Kasumi-1 (cell line): ENCODE measurements around the gene METTL27.

ENCODE experiments used
- DNase-seq, 2 experiments: peaks; one replicate each; lab custom pipeline; 2025; lab: John Stamatoyannopoulos, UW

METTL27 gene

DNA sequence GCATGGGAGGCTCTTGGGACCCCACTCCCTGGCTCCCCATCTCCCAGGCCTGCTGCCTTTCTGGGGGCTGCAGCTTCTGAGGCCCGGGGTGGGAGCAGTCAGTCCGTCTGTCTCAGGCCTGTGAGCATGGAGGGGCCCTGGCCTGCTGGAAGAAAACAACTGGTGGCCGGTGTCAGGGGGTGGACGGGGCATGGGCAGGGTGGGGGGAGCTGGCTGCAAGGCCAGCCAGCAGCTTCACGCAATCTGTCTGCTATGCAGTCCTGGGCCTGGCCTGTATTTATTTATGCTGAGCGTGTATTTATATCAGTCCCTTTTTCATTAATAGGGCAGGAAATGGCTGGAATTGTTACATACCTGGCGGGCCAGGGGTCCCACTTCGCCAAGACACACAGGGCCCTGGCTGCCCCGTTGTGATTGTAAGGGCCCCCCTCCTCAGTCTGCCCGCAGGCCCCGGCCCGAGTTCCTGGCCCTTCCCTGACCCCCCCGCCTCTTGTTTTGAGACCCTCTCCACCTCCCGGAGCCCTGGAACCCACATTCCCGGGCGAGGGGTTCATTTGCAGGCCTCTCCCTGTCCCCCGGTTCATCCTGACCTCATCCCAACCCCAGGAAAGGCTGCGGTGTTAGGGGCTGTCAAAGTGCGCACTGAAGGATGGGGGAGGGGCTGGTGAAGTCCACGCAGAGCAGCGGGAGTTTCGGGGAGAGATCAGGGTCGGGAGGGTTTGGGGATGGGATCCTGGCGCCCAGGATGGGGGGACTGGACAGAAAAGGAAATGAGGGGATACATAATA is 26.9 kb upstream of the METTL27 start:
- DNase-seq = no peak

DNA sequence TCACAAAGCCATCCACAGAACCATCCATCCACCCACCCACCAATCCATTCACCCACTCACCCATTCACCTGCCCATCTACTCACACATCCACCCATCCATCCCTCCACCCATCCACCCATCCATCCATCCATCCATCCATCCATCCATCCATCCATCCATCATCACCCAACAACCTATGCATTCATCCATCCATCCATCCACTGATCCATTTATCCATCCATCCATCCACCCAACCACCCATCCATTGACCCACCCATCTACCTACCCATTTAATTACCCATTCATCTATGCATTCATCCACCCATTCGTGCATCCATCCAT is 24.1 kb upstream of the METTL27 start:
- DNase-seq = no peak

DNA sequence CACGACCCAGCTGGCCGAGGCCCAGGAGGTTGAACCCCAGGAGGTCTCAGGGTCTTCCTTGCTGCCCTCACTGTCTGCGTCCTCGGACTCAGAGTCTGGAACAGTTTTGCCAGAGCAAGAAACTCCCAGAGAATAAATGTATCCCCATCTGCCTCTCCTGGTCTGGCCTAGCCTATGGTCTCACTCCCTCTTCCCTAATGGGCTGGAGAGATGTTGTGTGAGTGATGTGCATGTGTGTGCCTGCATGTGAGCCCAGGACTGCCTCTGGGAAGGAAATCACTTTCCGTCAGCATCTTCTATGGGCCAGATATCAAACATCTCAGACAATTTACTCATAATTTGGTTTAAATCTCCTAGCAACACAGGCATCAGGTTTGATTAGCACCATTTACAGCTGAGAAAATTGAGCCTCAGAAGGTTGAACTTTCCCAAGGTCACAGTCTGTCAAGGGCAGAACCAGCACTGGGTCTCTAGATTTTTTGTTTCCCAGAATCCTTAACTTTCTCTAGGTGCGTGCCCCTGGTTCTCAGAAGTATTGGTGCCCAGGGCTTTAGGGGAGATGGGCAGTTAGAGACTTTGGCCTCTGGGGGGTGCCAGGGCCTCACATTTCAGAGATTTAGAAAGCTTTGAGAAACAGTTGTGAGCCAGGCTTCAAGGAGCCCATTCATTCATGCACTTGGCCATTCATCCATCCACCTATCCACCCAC is 23.6 kb upstream of the METTL27 start:
- DNase-seq = peak; percentile 43 to 70

DNA sequence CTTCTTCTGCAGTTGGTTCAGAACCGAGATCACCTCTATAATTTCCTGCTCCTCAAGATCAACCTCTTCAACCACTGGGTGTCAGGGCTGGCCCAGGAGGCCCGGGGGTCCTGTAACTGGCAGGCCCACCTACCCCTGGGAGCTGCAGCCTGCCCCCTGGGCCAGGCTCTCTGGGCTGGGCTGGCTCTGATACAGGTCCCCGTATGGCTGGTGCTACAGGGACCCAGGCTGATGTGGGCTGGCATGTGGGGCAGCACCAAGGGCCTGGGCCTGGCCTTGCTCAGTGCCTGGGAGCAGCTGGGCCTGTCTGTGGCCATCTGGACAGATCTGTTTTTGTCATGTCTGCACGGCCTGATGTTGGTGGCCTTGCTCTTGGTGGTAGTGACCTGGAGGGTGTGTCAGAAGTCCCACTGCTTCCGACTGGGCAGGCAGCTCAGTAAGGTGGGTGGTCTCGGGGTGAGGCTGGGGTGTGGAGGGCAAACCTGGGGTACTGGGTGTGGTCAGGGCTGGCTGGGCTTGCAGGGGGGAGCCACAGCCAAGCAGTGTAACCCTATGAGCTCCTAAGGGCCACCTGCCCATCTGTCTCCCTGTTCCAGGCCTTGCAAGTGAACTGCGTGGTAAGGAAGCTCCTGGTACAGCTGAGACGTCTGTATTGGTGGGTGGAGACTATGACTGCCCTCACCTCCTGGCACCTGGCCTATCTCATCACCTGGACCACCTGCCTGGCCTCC is 22.8 kb upstream of the METTL27 start:
- DNase-seq = no peak

DNA sequence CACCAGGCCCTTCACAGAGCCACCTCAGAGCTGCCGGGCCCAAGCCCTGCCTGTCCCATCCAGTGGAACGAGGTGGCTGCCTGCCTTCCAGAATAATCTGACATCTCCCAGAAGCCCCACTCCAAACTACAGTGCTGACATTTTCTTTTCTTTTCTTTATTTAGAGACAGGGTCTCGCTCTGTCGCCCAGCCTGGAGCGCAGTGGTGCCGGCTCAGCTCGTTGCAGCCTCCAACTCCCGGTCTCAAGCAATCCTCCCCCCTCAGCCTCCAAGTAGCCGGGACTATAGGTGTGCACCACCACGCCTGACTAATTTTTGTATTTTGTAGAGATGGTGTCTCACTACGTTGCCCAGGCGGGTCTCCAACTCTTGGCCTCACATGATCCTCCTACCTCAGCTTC is 19.0 kb upstream of the METTL27 start:
- DNase-seq = no peak

DNA sequence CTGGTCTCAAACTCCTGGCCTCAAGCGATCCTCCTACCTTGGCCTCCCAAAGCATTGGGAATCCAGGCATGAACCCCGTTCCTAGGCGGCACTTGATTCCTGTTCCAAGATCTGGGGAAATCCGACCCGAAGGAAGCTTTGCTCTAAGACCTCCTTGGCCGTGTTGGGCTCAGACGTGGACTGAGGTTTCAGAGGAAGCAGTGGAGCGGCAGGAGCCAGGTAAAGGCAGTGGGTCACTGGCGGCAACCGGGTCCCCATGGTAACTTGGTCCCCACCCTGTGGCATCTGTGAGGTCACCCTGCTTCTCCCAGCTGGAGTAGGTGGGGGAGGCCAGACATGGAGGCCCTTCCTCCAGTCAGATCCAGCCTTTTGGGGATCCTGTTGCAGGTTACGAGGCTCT is 18.5 kb upstream of the METTL27 start, which contains the start of gene TMEM270:
Gene TMEM270 (plus strand): TSS at position 301 of the 400 bp plus-strand sequence. CDS start 36 bp downstream, at position 337.
- DNase-seq = no peak

DNA sequence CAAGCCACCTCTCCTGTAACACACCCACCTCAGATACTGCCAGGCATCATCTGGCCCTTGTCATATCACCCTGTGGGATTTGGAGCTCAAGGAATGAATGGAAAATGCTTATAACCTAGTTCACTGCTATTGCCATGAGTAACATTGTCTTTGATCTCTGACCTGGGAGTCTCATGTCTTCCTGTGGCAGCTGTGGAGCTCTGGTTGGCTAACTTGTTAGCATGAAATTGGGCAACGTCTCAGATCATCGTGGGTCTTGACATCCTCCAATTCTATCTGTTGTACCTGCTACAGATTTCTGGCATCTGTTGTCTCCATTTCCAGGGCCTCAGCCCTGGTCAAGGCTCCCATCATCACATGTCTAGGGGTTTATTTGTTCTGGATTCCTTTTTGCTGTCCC is 16.5 kb upstream of the METTL27 start:
- no peak for DNase-seq

DNA sequence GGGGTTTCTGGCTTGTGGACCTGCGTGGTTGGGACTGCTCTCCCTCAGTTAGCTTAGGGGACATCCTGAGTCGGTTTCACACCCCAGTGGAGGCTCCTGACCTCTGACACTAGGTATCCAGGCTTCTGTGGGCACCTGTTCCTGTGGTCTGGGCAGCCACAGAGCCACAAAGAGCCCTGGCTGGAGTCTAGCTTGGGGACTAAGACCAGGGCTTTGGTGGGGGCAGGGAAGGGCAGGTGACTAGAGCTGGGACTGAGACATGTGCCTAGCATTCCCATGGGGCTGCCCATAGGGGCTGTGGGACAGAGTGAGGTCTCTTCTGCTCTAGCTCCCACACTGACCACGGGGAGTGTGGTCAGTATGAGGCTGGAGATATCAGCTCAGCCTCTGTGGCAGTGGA is 14.6 kb upstream of the METTL27 start:
- DNase-seq = no peak

DNA sequence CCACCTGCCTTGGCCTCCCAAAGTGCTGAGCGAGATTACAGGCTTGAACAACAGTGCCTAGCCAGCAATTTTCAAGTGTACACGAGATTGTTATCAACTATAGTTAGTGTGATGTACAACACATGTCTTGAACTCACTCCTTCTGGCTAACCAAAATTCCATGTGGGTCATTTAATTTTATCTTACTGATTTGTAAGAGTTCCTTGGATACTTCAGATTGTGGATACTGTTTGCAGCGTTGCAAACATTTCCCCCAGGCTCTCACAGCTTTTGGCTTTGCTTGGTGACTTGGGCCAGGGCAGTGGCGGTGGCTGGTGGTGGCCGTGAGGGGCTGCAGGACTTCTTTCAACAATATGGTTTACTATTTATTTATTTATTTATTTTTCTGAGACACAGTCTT is 10.2 kb upstream of the METTL27 start:
- no peak for DNase-seq

DNA sequence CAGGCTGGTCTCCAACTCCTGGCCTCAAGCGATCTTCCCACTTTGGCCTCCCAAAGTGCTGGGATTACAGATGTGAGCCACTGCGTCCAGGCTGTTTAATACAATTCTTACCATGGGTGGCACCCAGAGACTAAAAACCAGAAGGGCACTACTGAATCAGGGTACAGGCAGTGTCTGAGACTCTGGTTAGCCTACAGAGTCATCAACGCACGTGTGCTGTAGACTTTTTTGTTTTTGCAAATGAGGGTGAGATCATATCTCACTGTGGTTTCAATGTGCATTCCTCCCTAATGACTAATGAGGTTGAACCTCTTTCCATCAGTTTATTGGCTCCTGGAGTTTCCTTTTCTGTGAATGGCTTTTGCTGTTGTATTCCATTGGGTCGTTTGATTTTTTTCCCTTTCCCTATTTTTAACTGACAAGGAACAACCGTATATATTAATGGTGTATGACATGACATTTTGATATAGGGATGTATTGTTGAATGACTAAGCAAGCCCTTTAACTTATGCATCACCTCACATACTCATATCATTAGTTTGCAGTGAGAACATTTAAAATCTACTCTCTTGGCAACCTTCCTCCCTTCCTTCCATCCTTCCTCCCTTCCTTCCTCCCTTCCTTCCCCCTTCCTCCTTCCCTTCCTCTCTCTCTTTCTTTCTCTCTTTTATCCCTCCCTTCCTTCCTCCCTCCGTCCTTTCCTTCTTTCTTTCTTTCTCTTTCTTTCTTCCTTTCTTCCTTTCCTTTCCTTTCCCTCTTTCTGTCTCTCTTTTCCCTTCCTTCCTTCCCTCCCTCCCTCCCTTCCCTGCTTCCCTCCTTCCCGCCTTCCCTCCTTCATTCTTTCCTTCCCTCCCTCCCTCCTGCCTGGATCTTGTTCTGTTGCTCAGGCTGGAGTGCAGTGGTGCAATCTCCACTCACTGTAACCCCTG is 9.4 kb upstream of the METTL27 start:
- peak; percentile 62 to 68 for DNase-seq

DNA sequence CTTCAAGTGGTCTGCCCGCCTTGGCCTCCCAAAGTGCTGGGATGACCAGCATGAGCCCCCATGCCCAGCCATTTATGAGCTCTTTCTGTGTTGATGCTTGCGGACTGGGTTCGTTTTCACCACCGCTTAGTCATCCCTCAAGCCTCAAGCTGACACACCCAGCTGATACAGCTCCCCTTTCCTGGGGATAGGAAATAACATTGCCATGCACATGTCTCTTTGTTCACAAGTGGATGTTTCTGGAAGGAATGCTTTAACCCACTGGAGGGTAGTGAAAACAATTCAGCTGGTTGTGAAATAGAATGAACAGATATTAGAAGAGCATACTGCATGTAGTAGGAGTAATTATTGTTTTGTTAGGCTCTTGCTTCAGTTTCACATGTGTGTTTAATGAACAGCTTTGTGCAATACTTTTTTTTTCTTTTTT is 8.5 kb upstream of the METTL27 start:
- no peak for DNase-seq

DNA sequence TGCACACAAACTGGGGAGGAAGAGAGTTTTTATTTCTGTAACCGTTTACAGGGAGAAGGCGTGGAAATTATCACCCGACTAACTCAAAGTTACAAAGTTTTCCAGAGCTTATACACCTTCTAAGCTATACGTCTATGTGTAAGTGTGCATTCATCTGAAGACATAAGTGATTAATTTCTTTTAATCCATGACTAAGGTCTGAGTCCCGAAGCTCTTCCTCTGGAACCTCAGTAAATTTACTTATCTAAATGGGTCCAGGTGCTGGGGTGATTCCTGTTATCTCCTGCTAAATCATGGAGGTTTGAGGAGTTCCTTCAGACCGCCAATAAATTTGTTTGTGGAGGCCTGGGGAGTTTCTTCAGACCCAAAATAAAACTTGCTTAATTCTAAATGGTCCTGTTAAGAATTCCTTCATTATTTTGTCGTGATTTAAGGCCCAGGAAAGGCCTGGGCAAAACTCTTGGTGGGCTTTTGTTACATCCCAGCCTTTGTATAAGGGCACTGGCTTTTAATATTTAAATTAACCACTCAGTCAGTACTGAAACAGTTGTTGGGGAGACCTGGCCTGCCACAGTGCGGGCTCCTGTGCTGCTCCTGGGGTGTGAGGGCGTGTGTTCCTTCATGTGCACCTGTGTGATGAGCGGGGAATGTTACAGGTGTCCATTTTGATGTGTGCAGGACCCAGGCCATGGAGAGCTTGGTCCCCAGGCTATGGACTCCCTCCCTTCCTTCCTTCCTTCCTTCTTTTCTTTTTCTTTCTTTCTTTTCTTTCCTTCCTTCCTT is 5.8 kb upstream of the METTL27 start:
- no peak for DNase-seq

DNA sequence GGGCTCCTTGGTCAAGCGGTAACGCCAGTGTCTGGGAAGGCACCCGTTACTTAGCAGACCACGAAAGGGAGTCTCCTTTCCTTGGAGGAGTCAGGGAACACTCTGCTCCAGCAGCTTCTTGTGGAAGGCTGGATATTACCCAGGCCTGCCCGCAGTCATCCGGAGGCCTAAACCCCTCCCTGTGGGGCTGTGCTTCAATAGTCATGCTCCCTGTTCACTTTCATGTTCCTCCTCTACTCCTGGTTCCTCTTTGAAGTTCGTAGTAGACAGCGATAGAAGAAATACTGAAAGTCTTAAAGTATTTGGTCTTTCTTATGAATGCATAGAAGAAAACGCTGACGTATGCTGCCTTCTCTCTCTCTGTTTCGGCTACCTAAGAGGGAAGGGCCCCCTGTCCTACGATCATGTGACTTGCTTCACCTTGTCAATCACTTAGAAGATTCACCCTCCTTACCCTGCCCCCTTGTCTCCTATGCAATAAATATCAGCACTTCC is 3.4 kb upstream of the METTL27 start:
- peak; percentile 60 to 65 for DNase-seq

DNA sequence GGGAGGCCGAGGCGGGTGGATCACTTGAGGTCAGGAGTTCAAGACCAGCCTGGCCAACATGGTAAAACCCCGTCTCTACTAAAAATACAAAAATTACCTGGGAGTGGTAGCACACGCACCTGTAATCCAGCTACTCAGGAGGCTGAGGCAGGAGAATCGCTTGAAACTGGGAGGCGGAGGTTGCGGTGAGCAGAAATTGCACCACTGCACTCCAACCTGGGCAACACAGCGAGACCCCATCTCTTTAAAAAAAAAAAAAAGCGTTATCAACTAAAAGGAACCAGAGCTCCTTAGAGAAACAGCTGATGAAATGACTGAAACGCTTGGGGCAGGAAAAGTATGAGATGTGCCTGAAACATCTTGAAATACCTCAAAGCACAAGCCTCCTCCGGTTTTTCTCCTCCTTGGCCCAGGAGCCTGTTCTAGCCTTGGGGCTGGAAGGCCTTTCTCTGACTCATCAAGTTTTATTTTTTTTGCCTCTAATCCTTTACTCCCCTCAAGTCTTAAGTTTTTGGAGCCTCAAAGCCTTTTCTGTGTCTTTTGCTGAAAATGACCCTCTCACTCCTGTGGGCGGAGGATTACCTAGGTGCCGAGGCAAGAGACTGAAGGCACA is 2.6 kb upstream of the METTL27 start:
- DNase-seq = no peak

DNA sequence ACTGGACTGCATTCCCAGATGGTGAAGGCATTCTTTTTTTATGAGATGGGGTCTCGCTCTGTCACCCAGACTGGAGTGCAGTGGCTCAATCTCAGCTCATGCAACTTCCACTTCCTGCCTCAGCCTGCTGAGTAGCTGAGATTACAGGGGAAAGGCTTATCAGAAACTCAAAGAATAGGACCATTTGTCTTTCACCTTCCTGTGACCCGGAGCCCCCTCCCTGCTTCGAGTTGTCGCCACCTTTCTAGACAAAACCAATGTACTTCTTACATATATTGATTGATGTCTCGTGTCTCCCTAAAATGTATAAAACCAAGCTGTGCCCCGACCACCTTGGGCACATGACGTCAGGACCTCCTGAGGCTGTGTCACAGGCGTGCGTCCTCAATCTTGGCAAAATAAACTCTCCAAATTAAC is 1.8 kb upstream of the METTL27 start:
- no peak for DNase-seq

DNA sequence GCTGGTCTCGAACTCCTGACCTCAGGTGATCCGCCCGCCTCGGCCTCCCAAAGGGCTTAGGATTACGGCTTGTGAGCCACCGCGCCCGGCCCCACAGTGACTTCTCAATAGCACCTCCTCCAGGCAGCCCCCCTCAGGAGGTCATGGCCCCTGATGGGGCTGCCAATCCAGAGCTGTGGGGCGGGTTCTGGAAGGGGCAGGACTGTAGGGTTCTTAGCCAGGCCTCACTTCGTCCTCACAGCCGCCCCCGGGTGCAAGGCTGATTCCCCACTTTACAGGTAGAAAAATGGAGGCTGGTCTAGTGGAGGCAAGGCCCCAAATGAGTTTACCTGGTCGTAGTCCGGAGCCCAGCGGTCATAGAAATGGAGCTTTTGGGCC is 638 bp downstream of the METTL27 start:
- DNase-seq = no peak

DNA sequence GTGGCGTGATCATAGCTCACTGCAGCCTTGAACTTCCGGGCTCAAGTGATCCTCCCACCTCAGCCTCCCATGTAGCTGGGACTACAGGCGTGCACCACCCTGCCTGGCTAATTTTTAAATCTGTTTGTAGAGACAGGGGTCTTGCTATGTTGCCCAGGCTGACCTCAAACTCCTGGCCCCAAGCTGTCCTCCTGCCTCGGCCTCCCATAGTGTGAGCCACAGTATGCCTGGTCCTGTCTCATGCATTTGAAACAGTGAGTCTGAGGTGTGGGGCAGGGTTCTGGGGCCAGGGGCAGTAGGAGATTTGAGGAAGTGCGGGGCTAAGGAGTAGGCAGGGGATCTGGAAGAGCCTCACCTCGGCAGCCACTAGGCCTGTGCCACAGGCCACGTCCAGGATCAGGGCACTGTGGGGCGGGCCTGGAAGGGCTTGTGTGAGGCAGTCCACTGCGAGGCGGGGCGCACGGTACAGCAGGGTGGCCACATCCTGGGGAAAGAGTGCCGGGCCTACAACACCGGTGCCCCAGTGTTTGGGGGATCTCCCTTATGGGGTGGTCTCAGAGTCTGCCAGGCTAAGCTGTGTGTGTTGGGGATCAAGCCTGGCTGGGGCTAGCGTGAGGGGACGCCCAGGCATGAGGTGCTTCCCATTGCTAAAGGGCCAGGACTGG is 1.5 kb downstream of the METTL27 start:
- no peak for DNase-seq

DNA sequence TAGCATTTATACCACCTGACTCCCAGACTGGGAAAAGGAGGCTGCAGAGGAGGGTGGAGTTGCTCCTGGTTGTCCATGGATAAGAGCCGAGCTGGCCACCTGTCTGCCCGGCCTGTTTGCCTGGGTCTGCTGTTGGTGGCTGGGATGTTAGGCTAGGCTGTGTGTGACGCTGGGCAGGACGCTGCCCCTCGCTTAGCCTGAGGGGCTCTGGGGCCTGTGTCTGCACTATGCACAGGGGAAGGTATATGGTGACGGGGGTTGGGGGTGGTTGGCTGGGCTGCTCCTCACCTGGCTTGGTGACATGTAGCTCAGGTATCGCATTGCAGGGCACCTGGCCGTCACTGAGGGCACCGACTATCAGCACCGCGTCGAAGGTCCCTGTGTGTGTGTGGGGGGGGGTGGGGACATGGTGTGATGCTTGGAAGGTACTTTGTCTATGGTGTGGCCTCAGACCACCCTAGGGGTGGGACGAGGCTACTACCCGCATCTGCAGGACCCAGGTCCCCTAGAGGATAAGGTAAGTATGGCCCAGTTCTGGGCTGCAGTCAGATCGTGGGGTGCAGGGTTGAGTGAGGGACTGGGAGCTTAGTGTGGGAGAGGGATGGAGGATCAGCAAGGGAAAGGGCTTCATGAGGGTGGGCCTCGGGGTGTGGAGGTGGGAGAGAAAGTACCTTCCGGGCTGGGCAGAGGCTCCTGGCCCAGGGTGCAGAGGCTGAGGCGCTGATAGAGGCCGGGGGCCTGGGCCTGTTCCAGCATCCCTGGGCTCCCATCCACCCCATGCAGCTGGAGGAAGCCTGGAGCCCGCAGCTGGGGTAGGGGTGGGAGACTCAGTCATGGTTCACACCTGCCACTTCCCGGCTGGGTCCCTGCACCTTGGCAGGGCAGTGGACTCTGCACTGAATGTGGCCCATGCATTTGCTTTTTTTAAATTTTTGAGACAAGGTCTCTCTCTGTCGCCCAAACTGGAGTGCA is 2.3 kb downstream of the METTL27 start:
- DNase-seq = peak; percentile 3 to 11

DNA sequence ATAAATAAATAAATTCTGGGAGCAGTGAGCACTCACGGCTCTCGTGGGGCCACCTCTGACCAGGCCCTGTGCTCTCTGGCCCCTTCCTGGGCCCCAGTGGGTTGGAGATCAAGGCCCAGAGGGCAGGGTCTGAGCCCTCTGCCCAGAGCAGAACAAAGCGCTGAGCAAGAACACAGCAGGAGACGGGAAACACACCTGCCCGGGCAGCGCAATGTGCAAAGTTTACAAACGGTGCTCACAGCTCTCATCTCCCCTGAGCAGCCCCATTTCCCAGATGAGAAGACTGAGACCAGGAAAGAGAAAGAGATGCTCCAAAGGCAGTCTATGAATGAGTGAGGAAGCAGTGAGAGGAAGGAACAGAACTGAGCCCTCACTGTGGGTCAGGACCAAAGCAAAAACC is 3.0 kb downstream of the METTL27 start:
- no peak for DNase-seq
